ENCODE data around the gene FYCO1. TPM values are rescaled to one million over a fixed set of nuclear protein-coding genes. Genes with fewer than 3 reads are reported as not detected.

Gene FYCO1
- total RNA-seq, 1 experiment from 2014 or later = 15.4 TPM

DNA sequence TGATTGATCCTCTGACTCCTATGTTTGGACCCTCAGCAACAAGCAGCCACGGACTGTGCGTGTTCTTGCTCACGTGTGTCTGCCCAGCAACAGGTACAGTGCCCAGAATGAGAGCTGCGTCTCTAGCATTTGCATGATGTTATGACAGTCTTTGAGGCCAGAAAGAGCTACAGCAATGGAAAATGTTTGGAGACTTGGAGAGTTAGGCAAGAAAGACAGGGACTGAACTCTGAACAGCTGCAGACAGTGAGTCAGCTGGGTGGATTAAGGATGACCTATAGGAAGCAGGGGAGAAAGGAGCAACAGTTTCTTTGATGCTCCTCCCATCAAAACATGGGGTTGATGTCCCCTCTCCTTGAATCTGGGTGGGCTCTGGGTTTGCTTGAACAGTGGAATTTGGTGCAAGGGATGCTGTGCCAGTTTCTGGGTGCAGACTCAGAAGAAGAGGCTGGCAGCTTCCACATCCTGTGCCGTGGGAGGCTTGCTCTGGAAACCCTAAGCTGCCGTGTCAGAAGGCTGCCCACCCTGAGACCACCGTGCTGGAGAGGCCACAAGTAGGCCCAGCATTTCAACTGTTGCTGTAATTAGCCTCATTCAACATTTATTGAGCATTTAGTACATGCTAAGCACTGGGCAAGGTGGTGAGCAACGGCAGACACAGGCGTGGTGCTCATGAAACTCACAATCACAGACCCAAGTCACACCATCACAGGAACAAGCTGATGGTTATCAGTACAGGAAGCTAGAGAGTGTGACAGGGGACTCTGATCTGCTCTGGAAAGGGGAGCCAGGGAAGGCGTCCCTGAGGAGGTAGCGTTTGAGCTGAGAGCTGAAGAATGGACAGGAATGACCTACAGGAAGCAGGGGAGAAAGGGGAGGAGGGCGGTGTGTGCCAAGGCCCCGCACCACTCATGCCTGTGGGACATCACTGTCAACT lies 87.6 kb downstream of the FYCO1 start:
- no peak overlapping the region for H3K4me3 ChIP-seq (ENCODE audit: low read length)
- H3K36me3 ChIP-seq (ENCODE audit: low read depth, low read length) = no peaks in the 10 kb centered on the region
- H3K9me2 ChIP-seq (replicated peaks; ENCODE audit: low read length) = no peaks in the 10 kb centered on the region
- ChIA-PET CTCF (interaction anchor here (1.7 kb wide), 1 partner anchor 75 kb away, joined by 3 read pairs; no protein-coding TSS in a partner anchor), POLR2A (ENCODE audit: unreplicated experiment) (no interaction called here)
- H3K27ac ChIP-seq (ENCODE audit: low read length) = no peak overlapping the region
- BruUV-seq (replicated peaks) = no TSS peak
- no peaks in the 10 kb centered on the region for H3K4me1 ChIP-seq (ENCODE audit: insufficient read depth, low read length)
- H3K4me2 ChIP-seq (ENCODE audit: low read length) = no peak overlapping the region
- TF ChIP-seq EZH2phosphoT487 (IDR thresholded peaks at IDR 0.05; ENCODE audit: borderline replicate concordance, low read length) = no peak
- TF ChIP-seq, protein P1, sequence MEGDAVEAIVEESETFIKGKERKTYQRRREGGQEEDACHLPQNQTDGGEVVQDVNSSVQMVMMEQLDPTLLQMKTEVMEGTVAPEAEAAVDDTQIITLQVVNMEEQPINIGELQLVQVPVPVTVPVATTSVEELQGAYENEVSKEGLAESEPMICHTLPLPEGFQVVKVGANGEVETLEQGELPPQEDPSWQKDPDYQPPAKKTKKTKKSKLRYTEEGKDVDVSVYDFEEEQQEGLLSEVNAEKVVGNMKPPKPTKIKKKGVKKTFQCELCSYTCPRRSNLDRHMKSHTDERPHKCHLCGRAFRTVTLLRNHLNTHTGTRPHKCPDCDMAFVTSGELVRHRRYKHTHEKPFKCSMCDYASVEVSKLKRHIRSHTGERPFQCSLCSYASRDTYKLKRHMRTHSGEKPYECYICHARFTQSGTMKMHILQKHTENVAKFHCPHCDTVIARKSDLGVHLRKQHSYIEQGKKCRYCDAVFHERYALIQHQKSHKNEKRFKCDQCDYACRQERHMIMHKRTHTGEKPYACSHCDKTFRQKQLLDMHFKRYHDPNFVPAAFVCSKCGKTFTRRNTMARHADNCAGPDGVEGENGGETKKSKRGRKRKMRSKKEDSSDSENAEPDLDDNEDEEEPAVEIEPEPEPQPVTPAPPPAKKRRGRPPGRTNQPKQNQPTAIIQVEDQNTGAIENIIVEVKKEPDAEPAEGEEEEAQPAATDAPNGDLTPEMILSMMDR (conservative IDR thresholded peaks at IDR 0.05; ENCODE audit: low read depth, low read length) = no peak
- no peak for TF ChIP-seq EZH2 (IDR thresholded peaks at IDR 0.05; ENCODE audit: low read length, unreplicated experiment)
- no peaks in the 10 kb centered on the region for H3K27me3 ChIP-seq (ENCODE audit: low read length)
- no peaks in the 10 kb centered on the region for H4K20me1 ChIP-seq (ENCODE audit: low read length)
- no peak overlapping the region for H2AFZ ChIP-seq (ENCODE audit: low read length)
- ATAC-seq = peak; percentile 16; the same call in 1 of the 2 replicates
- intact Hi-C loops (cut with micrococcal nuclease) = loop anchor here (2.0 kb wide), 1 partner anchor 75 kb away; no protein-coding TSS in a partner anchor
- H3K9me3 ChIP-seq (ENCODE audit: low read length) = no peaks in the 10 kb centered on the region
- no peaks in the 10 kb centered on the region for H3K79me2 ChIP-seq (ENCODE audit: low read length)
- DNase-seq = no peak
- H3F3A ChIP-seq (ENCODE audit: low read length, unreplicated experiment) = no peaks in the 10 kb centered on the region
- no peak overlapping the region for H3K9ac ChIP-seq (ENCODE audit: low read length)

- H3K4me1 ChIP-seq (ENCODE audit: insufficient read depth, low read length) = no peaks in the 10 kb centered on the region
- TF ChIP-seq, protein P1 (conservative IDR thresholded peaks at IDR 0.05; ENCODE audit: low read depth, low read length) = peak; percentile 83
- TF ChIP-seq EZH2phosphoT487 (IDR thresholded peaks at IDR 0.05; ENCODE audit: borderline replicate concordance, low read length) = no peak
- intact Hi-C loops (cut with micrococcal nuclease) = loop anchor here (1.0 to 2.0 kb wide), 3 partner anchors 65 to 146 kb away; partner anchors contain the start of gene LZTFL1
- no TSS peak for BruUV-seq (replicated peaks)
- H3K9me3 ChIP-seq (ENCODE audit: low read length) = no peaks in the 10 kb centered on the region
- H4K20me1 ChIP-seq (ENCODE audit: low read length) = no peaks in the 10 kb centered on the region
- no peak overlapping the region for H3K4me2 ChIP-seq (ENCODE audit: low read length)
- H3F3A ChIP-seq (ENCODE audit: low read length, unreplicated experiment) = no peaks in the 10 kb centered on the region
- H3K27me3 ChIP-seq (ENCODE audit: low read length) = no peaks in the 10 kb centered on the region
- no peak overlapping the region for H3K27ac ChIP-seq (ENCODE audit: low read length)
- DNase-seq (peak; percentile 63), ATAC-seq (peak; percentile 95)
- no peaks in the 10 kb centered on the region for H3K79me2 ChIP-seq (ENCODE audit: low read length)
- no peak overlapping the region for H3K9ac ChIP-seq (ENCODE audit: low read length)
- H3K4me3 ChIP-seq (ENCODE audit: low read length) = no peak overlapping the region
- H2AFZ ChIP-seq (ENCODE audit: low read length) = no peak overlapping the region
- no peaks in the 10 kb centered on the region for H3K9me2 ChIP-seq (replicated peaks; ENCODE audit: low read length)
- ChIA-PET POLR2A (ENCODE audit: unreplicated experiment) (no interaction called here), CTCF (interaction anchor here (1.7 kb wide), 1 partner anchor 74 kb away, joined by 3 read pairs; no protein-coding TSS in a partner anchor)
- H3K36me3 ChIP-seq (ENCODE audit: low read depth, low read length) = no peaks in the 10 kb centered on the region
These were observed 88.8 kb downstream of the FYCO1 start for GRCh38 chr3:45906681-45907407.

All from PC-3 (cell line).